HCT116 (cell line): Measurements from ENCODE around the gene IQGAP2. TPM values are rescaled to one million over a fixed set of nuclear protein-coding genes. Genes with fewer than 3 reads are reported as not detected.

ENCODE experiments used
- ATAC-seq: fragments of 200-7000 bp; cut with Tn5 transposase; 2 replicates; pipeline ENCODE4 v1.9.1; 2020; ENCODE audit warnings: mild to moderate bottlenecking, moderate library complexity
- BruUV-seq: library from RNA; stranded (reverse); fragments of 400-500 nt; replicated peaks from 2 replicates; lab custom pipeline; 2021; lab: Mats Ljungman, UMichigan
- CTCF ChIA-PET: fragments of 300-600 bp; sonication (Branson Sonifier 250); formaldehyde crosslinking; loops from one replicate; lab custom pipeline; 2021; ENCODE audit warnings: antibody characterized with exemption; lab: Charles Lee
- POLR2A ChIA-PET: fragments of 300-600, 350-600 bp; sonication (Branson Sonifier 250); formaldehyde crosslinking; loops from one replicate; lab custom pipeline; 2021; ENCODE audit warnings: antibody characterized with exemption; lab: Charles Lee
- RAD21 ChIA-PET, 2 experiments: fragments of 300-600 bp; sonication (Branson Sonifier 250); formaldehyde crosslinking; loops; one replicate each; lab custom pipeline; 2023; ENCODE audit warnings: low total read pairs in 2 of 2; ENCODE audit not compliant: uncharacterized antibody in 2 of 2, unreplicated experiment in 2 of 2, low non-redundant PET in 1 of 2; lab: Charles Lee
- DNase-seq: peaks from one replicate; pipeline ENCODE4 v3.0.0-alpha.2; 2010; ENCODE audit warnings: low read depth, low spot score
- H2AFZ ChIP-seq: fragments of 200-600 bp; shearing (Covaris generic), sonication (generic); 2 replicates; pipeline ENCODE4 v1.6.1; 2017; ENCODE audit warnings: low read depth, mixed run types, mixed read lengths, antibody characterized with exemption, low read length; ENCODE audit not compliant: poor library complexity, severe bottlenecking
- H3K27ac ChIP-seq: 2 replicates; pipeline ENCODE4 v1.5.1; 2012; ENCODE audit warnings: low read depth, low read length
- H3K27me3 ChIP-seq: fragments of 200-600 bp; sonication (generic); 2 replicates; pipeline ENCODE4 v1.6.1; 2016; ENCODE audit warnings: mixed run types, low read length, mixed read lengths; ENCODE audit not compliant: insufficient read depth
- H3K36me3 ChIP-seq, 2 experiments: fragments of 200-500 bp in 1 of 2; fragments of 200-600 bp in 1 of 2; sonication (Bioruptor generic) in 1 of 2; sonication (generic) in 1 of 2; 2 replicates each; pipeline versions ENCODE4 v1.5.1 to v1.6.1; 2014 to 2016; ENCODE audit warnings: low read length in 2 of 2, inconsistent platforms in 1 of 2, mixed read lengths in 1 of 2, mixed run types in 1 of 2; ENCODE audit not compliant: insufficient read depth in 2 of 2, control insufficient read depth in 1 of 2
- H3K4me1 ChIP-seq, 2 experiments: fragments of 200-600 bp in 1 of 2; sonication (generic) in 1 of 2; 2 replicates each; pipeline versions ENCODE4 v1.5.1 to v1.6.1; 2012 to 2017; ENCODE audit warnings: low read length in 2 of 2, inconsistent platforms in 1 of 2, mild to moderate bottlenecking in 1 of 2, mixed read lengths in 1 of 2, mixed run types in 1 of 2, moderate library complexity in 1 of 2; ENCODE audit not compliant: insufficient read depth in 2 of 2, control insufficient read depth in 1 of 2
- H3K4me2 ChIP-seq: fragments of 200-600 bp; sonication (generic); 2 replicates; pipeline ENCODE4 v1.6.1; 2017; ENCODE audit warnings: mixed run types, low read length, mixed read lengths
- H3K4me3 ChIP-seq, 2 experiments: fragments of 200-600 bp in 1 of 2; sonication (generic) in 1 of 2; replicated peaks in 1 of 2; 2 replicates each; pipeline ENCODE4 v1.5.1; 2011 to 2016; ENCODE audit warnings: low read length in 2 of 2, control low read depth in 1 of 2, low read depth in 1 of 2, mild to moderate bottlenecking in 1 of 2, mixed read lengths in 1 of 2, mixed run types in 1 of 2
- H3K79me2 ChIP-seq: fragments of 200-600 bp; sonication (generic); 2 replicates; pipeline ENCODE4 v1.6.1; 2017; ENCODE audit warnings: mild to moderate bottlenecking, mixed run types, low read length, moderate library complexity, mixed read lengths; ENCODE audit not compliant: insufficient read depth
- H3K9ac ChIP-seq: fragments of 200-600 bp; sonication (generic); 2 replicates; pipeline ENCODE4 v1.6.1; 2016; ENCODE audit warnings: low read length, mixed read lengths
- H3K9me2 ChIP-seq: fragments of 200-600 bp; sonication (generic), shearing (Covaris generic); 2 replicates; pipeline ENCODE4 v1.6.1; 2017; ENCODE audit warnings: mixed run types, mild to moderate bottlenecking, moderate library complexity; ENCODE audit not compliant: insufficient read depth
- H3K9me3 ChIP-seq, 2 experiments: fragments of 200-500 bp in 1 of 2; fragments of 200-600 bp in 1 of 2; sonication (Bioruptor generic) in 1 of 2; sonication (generic) in 1 of 2; 2 replicates each; pipeline ENCODE4 v1.6.1; 2014 to 2017; ENCODE audit warnings: low read length in 2 of 2, mixed read lengths in 2 of 2, inconsistent platforms in 1 of 2, low read depth in 1 of 2, mild to moderate bottlenecking in 1 of 2, mixed run types in 1 of 2, moderate library complexity in 1 of 2; ENCODE audit not compliant: control insufficient read depth in 1 of 2, insufficient read depth in 1 of 2
- H4K20me1 ChIP-seq: fragments of 200-600 bp; sonication (generic), shearing (Covaris generic); 2 replicates; pipeline ENCODE4 v1.6.1; 2017; ENCODE audit warnings: mixed run types, mild to moderate bottlenecking, moderate library complexity; ENCODE audit not compliant: insufficient read depth
- ATF3 ChIP-seq: IDR thresholded peaks from 2 replicates; pipeline ENCODE4 v1.6.1; 2012
- CBX3 ChIP-seq: IDR thresholded peaks from 2 replicates; pipeline ENCODE4 v1.6.1; 2012; ENCODE audit warnings: low read depth
- CEBPB ChIP-seq: IDR thresholded peaks from 2 replicates; pipeline ENCODE4 v1.6.1; 2012; ENCODE audit warnings: low read depth
- CTCF ChIP-seq, 3 experiments: fragments of 200-600 bp in 1 of 3; sonication (generic) in 1 of 3; IDR thresholded peaks in 2 of 3; conservative IDR thresholded peaks in 1 of 3; 2 replicates each; pipeline ENCODE4 v1.5.1; 2012 to 2017; ENCODE audit warnings: low read depth in 2 of 3, low read length in 2 of 3, antibody characterized with exemption in 1 of 3, borderline replicate concordance in 1 of 3, control low read depth in 1 of 3, mild to moderate bottlenecking in 1 of 3, mixed read lengths in 1 of 3, mixed run types in 1 of 3, moderate library complexity in 1 of 3; ENCODE audit not compliant: insufficient read depth in 1 of 3
- EGR1 ChIP-seq: IDR thresholded peaks from 2 replicates; pipeline ENCODE4 v1.6.1; 2012; ENCODE audit warnings: low read depth
- EZH2phosphoT487 ChIP-seq: fragments of 200-600 bp; IDR thresholded peaks from 2 replicates; pipeline ENCODE4 v1.6.1; 2018; ENCODE audit warnings: antibody characterized with exemption, borderline replicate concordance
- JUND ChIP-seq: IDR thresholded peaks from 2 replicates; pipeline ENCODE4 v1.6.1; 2012
- MAX ChIP-seq: IDR thresholded peaks from 2 replicates; pipeline ENCODE4 v1.6.1; 2012
- POLR2A ChIP-seq: IDR thresholded peaks from 2 replicates; pipeline ENCODE4 v1.7.0; 2011; ENCODE audit warnings: borderline replicate concordance; ENCODE audit not compliant: insufficient read depth, insufficient read length; ENCODE audit errors: extremely low read depth
- POLR2AphosphoS5 ChIP-seq: IDR thresholded peaks from 2 replicates; pipeline ENCODE4 v1.6.1; 2011; ENCODE audit warnings: mild to moderate bottlenecking, low read depth, low read length, moderate library complexity
- RAD21 ChIP-seq: IDR thresholded peaks from 2 replicates; pipeline ENCODE4 v1.6.1; 2012; ENCODE audit warnings: low read depth, mild to moderate bottlenecking
- REST ChIP-seq: IDR thresholded peaks from 2 replicates; pipeline ENCODE4 v1.6.1; 2012; ENCODE audit warnings: low read depth
- SIN3A ChIP-seq: IDR thresholded peaks from 2 replicates; pipeline ENCODE4 v1.6.1; 2012; ENCODE audit warnings: low read depth
- SP1 ChIP-seq: IDR thresholded peaks from 2 replicates; pipeline ENCODE4 v1.6.1; 2012; ENCODE audit warnings: low read depth
- SRF ChIP-seq: IDR thresholded peaks from 2 replicates; pipeline ENCODE4 v1.6.1; 2012; ENCODE audit warnings: low read depth
- ZBTB33 ChIP-seq: IDR thresholded peaks from 2 replicates; pipeline ENCODE4 v1.6.1; 2011; ENCODE audit warnings: mild to moderate bottlenecking, low read length, moderate library complexity; ENCODE audit not compliant: insufficient replicate concordance; ENCODE audit errors: extremely low read depth
- ZFX ChIP-seq: fragments of 450-650 bp; IDR thresholded peaks from 2 replicates; pipeline ENCODE4 v1.6.1; 2017
- ZNF274 ChIP-seq: fragments of 200-500 bp; sonication (Bioruptor generic); IDR thresholded peaks from 2 replicates; pipeline ENCODE4 v1.6.1; 2014; ENCODE audit warnings: mild to moderate bottlenecking, low read depth, low read length, inconsistent platforms
- intact Hi-C: fragments of 100-400 bp; cut with micrococcal nuclease; formaldehyde crosslinking; loops from 2 replicates; pipeline ENCODE4 v1.10.0; 2022
- total RNA-seq: library from RNA; stranded (reverse); gene quantifications from one replicate; pipeline ENCODE4 v1.2.1, GENCODE V29; 2021; ENCODE audit not compliant: unreplicated experiment

The IQGAP2 gene
- total RNA-seq, 1 experiment from 2014 or later = 2.0 TPM

GRCh38 chr5:76674330-76675066 is 271.4 kb downstream of the IQGAP2 start:
- no peaks in the 10 kb centered on the region for H4K20me1 ChIP-seq
- TF ChIP-seq RAD21 (no peak), ATF3 (no peak), EGR1 (no peak), POLR2A (no peak), POLR2AphosphoS5 (no peak), EZH2phosphoT487 (no peak), CBX3 (no peak), SIN3A (no peak), MAX (no peak), CTCF (IDR thresholded peaks at IDR 0.05 in 2 of 3, conservative IDR thresholded peaks at IDR 0.05 in 1 of 3; ENCODE audit: borderline replicate concordance in 1 of 3, insufficient read depth in 1 of 3, low read depth in 2 of 3, low read length in 2 of 3) (no peak), ZBTB33 (no peak), REST (no peak), ZNF274 (no peak), ZFX (no peak), SRF (no peak), JUND (no peak), SP1 (no peak), CEBPB (no peak)
- no peaks in the 10 kb centered on the region for H3K79me2 ChIP-seq
- ChIA-PET POLR2A (no interaction called here), CTCF (no interaction called here), RAD21 (no interaction called here)
- no peaks in the 10 kb centered on the region for H3K36me3 ChIP-seq
- H3K9ac ChIP-seq = no peak overlapping the region
- H3K9me2 ChIP-seq = no peaks in the 10 kb centered on the region
- H3K4me3 ChIP-seq = no peak overlapping the region
- no peaks in the 10 kb centered on the region for H3K9me3 ChIP-seq
- H3K4me2 ChIP-seq = no peak overlapping the region
- H3K27ac ChIP-seq = no peak overlapping the region
- ATAC-seq (peak; percentile 78), DNase-seq (no peak)
- no TSS peak for BruUV-seq
- intact Hi-C loops = no loop called here
- H3K4me1 ChIP-seq = no peaks in the 10 kb centered on the region
- no peak overlapping the region for H2AFZ ChIP-seq
- no peaks in the 10 kb centered on the region for H3K27me3 ChIP-seq
